Esophagus mucosa (tissue), 1 donor: ENCODE results near the gene FAF1. TPM values are rescaled to one million over a fixed set of nuclear protein-coding genes. Genes with fewer than 3 reads are reported as not detected.
A peak's percentile ranks its signal among the peaks of the same experiment; 100 is the strongest.
"Not testable (repeated sequence)": the region's sequence is repeated elsewhere in the genome, so short reads cannot be mapped to it uniquely, and the experiment has no call there.

Experiments
- ATAC-seq: fragments of 200-7000 bp; cut with Tn5 transposase; one replicate; pipeline ENCODE4 v1.9.1; 2020
- total RNA-seq: library from RNA; stranded (reverse); gene quantifications from one replicate; pipeline ENCODE4 v1.2.4, GENCODE V29; 2023
- donor health status: DM: yes; HTN: yes; CAD: no.

Gene FAF1
- total RNA-seq, 1 donor from 2014 or later = 47.5 TPM

GRCh38 chr1:50907610-50908009 lies 52.5 kb downstream of the FAF1 start:
- not testable (repeated sequence) for ATAC-seq

GRCh38 chr1:50906050-50906449 lies 54.0 kb downstream of the FAF1 start:
- not testable (repeated sequence) for ATAC-seq

GRCh38 chr1:50902419-50902818 lies 57.6 kb downstream of the FAF1 start:
- ATAC-seq = no peak

- ATAC-seq = no peak
Observed at GRCh38 chr1:50901872-50902271, 58.2 kb downstream of the FAF1 start.

GRCh38 chr1:50898773-50899172 lies 61.3 kb downstream of the FAF1 start:
- ATAC-seq = no peak

GRCh38 chr1:50894340-50894739 lies 65.7 kb downstream of the FAF1 start:
- ATAC-seq = no peak

GRCh38 chr1:50893466-50893865 lies 66.6 kb downstream of the FAF1 start:
- ATAC-seq = no peak

GRCh38 chr1:50887555-50887954 lies 72.5 kb downstream of the FAF1 start:
- ATAC-seq = not testable (repeated sequence)

GRCh38 chr1:50880373-50880772 lies 79.7 kb downstream of the FAF1 start:
- no peak for ATAC-seq

- no peak for ATAC-seq
Observed at GRCh38 chr1:50879137-50879536, 80.9 kb downstream of the FAF1 start.

GRCh38 chr1:50878434-50878833 lies 81.6 kb downstream of the FAF1 start:
- ATAC-seq = no peak

- no peak for ATAC-seq
Observed at GRCh38 chr1:50877641-50878040, 82.4 kb downstream of the FAF1 start.

GRCh38 chr1:50873458-50874187 lies 86.4 kb downstream of the FAF1 start:
- peak; percentile 88 for ATAC-seq

- not testable (repeated sequence) for ATAC-seq
Observed at GRCh38 chr1:50864845-50865244, 95.2 kb downstream of the FAF1 start.

- ATAC-seq = no peak
Observed at GRCh38 chr1:50861772-50862171, 98.3 kb downstream of the FAF1 start.

GRCh38 chr1:50860702-50861101 lies 99.4 kb downstream of the FAF1 start:
- no peak for ATAC-seq

- no peak for ATAC-seq
Observed at GRCh38 chr1:50860256-50860655, 99.8 kb downstream of the FAF1 start.

GRCh38 chr1:50859657-50860056 lies 100.4 kb downstream of the FAF1 start:
- ATAC-seq = no peak

GRCh38 chr1:50858761-50859160 lies 101.3 kb downstream of the FAF1 start:
- no peak for ATAC-seq

GRCh38 chr1:50857702-50858101 lies 102.4 kb downstream of the FAF1 start:
- ATAC-seq = no peak

GRCh38 chr1:50853325-50853724 lies 106.7 kb downstream of the FAF1 start:
- no peak for ATAC-seq

- ATAC-seq = no peak
Observed at GRCh38 chr1:50852889-50853288, 107.2 kb downstream of the FAF1 start.

- ATAC-seq = no peak
Observed at GRCh38 chr1:50851466-50851865, 108.6 kb downstream of the FAF1 start.

- ATAC-seq = no peak
Observed at GRCh38 chr1:50851034-50851433, 109.0 kb downstream of the FAF1 start.

- no peak for ATAC-seq
Observed at GRCh38 chr1:50847303-50847702, 112.8 kb downstream of the FAF1 start.
